DND-41 (cell line): ENCODE data around the gene ZC3H13.

Experiments
- EZH2 ChIP-seq: IDR thresholded peaks from 3 replicates; pipeline ENCODE4 v1.6.1; 2012; ENCODE audit warnings: borderline replicate concordance, low read depth, mild to moderate bottlenecking, moderate library complexity, low read length, inconsistent platforms; ENCODE audit not compliant: severe bottlenecking
- TF ChIP-seq, protein P1 (sequence below): IDR thresholded peaks from 2 replicates; pipeline ENCODE4 v1.5.1; 2012; ENCODE audit warnings: borderline replicate concordance, low read length, moderate library complexity, mild to moderate bottlenecking; ENCODE audit not compliant: poor library complexity, severe bottlenecking; ENCODE audit errors: extremely low read depth

DNA sequence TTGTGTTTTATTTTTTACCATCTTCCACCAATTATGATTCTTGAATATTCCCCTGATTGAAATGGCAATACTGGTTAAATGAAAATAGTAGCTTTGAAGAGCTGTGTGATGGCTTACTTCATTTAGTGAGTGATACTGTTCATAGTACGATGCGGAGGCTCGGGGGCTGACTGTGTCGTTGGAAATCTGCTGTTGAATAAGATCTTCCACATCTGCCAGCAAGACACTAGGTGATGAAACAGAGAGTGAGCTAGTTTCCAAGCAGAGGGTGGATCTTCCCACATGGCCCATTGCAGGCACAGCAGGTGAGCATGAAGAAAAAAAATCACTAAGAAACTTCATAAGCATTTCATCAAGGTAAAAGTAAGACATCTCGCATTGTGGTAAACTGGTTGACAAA, 29.8 kb upstream of the ZC3H13 start:
- TF ChIP-seq, protein P1, sequence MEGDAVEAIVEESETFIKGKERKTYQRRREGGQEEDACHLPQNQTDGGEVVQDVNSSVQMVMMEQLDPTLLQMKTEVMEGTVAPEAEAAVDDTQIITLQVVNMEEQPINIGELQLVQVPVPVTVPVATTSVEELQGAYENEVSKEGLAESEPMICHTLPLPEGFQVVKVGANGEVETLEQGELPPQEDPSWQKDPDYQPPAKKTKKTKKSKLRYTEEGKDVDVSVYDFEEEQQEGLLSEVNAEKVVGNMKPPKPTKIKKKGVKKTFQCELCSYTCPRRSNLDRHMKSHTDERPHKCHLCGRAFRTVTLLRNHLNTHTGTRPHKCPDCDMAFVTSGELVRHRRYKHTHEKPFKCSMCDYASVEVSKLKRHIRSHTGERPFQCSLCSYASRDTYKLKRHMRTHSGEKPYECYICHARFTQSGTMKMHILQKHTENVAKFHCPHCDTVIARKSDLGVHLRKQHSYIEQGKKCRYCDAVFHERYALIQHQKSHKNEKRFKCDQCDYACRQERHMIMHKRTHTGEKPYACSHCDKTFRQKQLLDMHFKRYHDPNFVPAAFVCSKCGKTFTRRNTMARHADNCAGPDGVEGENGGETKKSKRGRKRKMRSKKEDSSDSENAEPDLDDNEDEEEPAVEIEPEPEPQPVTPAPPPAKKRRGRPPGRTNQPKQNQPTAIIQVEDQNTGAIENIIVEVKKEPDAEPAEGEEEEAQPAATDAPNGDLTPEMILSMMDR, result no peak
- TF ChIP-seq EZH2, result no peak
